Stimulated activated CD4-positive, alpha-beta T cell treated with anti-CD3 and anti-CD28 coated beads, Interleukin-2, amount 100 ng/mL, for 48 hours (primary cell): Measurements from ENCODE around the gene TMEM115.

Experiments
- DNase-seq, 2 donors: peaks; one replicate each; pipeline ENCODE4 v3.0.0-alpha.2; 2020

TMEM115 gene

GRCh38 chr3:50358911-50359759 is at the start of gene TMEM115:
Gene TMEM115 (minus strand): TSS chr3:50359521. CDS start chr3:50359063, 458 bp downstream.
- DNase-seq = peak; percentile 87

- no peak for DNase-seq
Measured at GRCh38 chr3:50408443-50408944, 49.2 kb upstream of the TMEM115 start.

- DNase-seq = no peak
Measured at GRCh38 chr3:50406487-50406886, 47.2 kb upstream of the TMEM115 start.

- peak; percentile 9 to 16 for DNase-seq
Measured at GRCh38 chr3:50405249-50405648, 45.9 kb upstream of the TMEM115 start.

- no peak for DNase-seq
Measured at GRCh38 chr3:50401978-50402595, 42.8 kb upstream of the TMEM115 start.

- DNase-seq = no peak
Measured at GRCh38 chr3:50396502-50396901, 37.2 kb upstream of the TMEM115 start.

- no peak for DNase-seq
Measured at GRCh38 chr3:50395070-50395860, 35.9 kb upstream of the TMEM115 start.

- DNase-seq = no peak
Measured at GRCh38 chr3:50393061-50393460, 33.7 kb upstream of the TMEM115 start.

- no peak for DNase-seq
Measured at GRCh38 chr3:50392101-50392715, 32.9 kb upstream of the TMEM115 start.

- DNase-seq = no peak
Measured at GRCh38 chr3:50390508-50391224, 31.3 kb upstream of the TMEM115 start.

- no peak for DNase-seq
Measured at GRCh38 chr3:50389414-50389767, 30.1 kb upstream of the TMEM115 start.

- DNase-seq = no peak
Measured at GRCh38 chr3:50388720-50389413, 29.5 kb upstream of the TMEM115 start.

GRCh38 chr3:50388016-50388719 is 28.8 kb upstream of the TMEM115 start:
- DNase-seq = no peak

- DNase-seq = no peak
Measured at GRCh38 chr3:50385754-50386153, 26.4 kb upstream of the TMEM115 start.

GRCh38 chr3:50383750-50384149 is 24.4 kb upstream of the TMEM115 start:
- DNase-seq = no peak

GRCh38 chr3:50382722-50383121 is 23.4 kb upstream of the TMEM115 start:
- DNase-seq = no peak

GRCh38 chr3:50381383-50381782 is 22.1 kb upstream of the TMEM115 start:
- DNase-seq = no peak

GRCh38 chr3:50380405-50381085 is 21.2 kb upstream of the TMEM115 start:
- DNase-seq = no peak

- DNase-seq = no peak
Measured at GRCh38 chr3:50378757-50379156, 19.4 kb upstream of the TMEM115 start.

GRCh38 chr3:50378024-50378423 is 18.7 kb upstream of the TMEM115 start:
- no peak for DNase-seq
